ENCODE measurements around the gene ACTL10.
"Not testable (repeated sequence)": the region's sequence is repeated elsewhere in the genome, so short reads cannot be mapped to it uniquely, and the experiment has no call there.

The ACTL10 gene

GRCh38 chr20:33686100-33686983 is 19.6 kb downstream of the ACTL10 start, which contains the start of gene E2F1:
Gene E2F1, minus strand, starts transcription at chr20:33686385. Its CDS starts 121 bp downstream, at chr20:33686264.
- in situ Hi-C loops (cut with MboI; ENCODE audit: low pct_unique_long_range_greater_than_20kb, low sequenced_read_pairs) = no loop called here
- DNase-seq = peak; percentile 88

- no peak for DNase-seq
- in situ Hi-C loops (cut with MboI; ENCODE audit: low pct_unique_long_range_greater_than_20kb, low sequenced_read_pairs) = no loop called here
Measured at GRCh38 chr20:33686984-33687366, 20.2 kb downstream of the ACTL10 start.

GRCh38 chr20:33687370-33687915 is 20.7 kb downstream of the ACTL10 start:
- peak; percentile 89 for DNase-seq
- in situ Hi-C loops (cut with MboI; ENCODE audit: low pct_unique_long_range_greater_than_20kb, low sequenced_read_pairs) = no loop called here

GRCh38 chr20:33687993-33688937 is 21.5 kb downstream of the ACTL10 start:
- no peak for DNase-seq
- in situ Hi-C loops (cut with MboI; ENCODE audit: low pct_unique_long_range_greater_than_20kb, low sequenced_read_pairs) = no loop called here

- in situ Hi-C loops (cut with MboI; ENCODE audit: low pct_unique_long_range_greater_than_20kb, low sequenced_read_pairs) = no loop called here
- DNase-seq = no peak
Measured at GRCh38 chr20:33688938-33689424, 22.2 kb downstream of the ACTL10 start.

- no peak for DNase-seq
- in situ Hi-C loops (cut with MboI; ENCODE audit: low pct_unique_long_range_greater_than_20kb, low sequenced_read_pairs) = no loop called here
Measured at GRCh38 chr20:33689493-33689892, 22.8 kb downstream of the ACTL10 start.

- in situ Hi-C loops (cut with MboI; ENCODE audit: low pct_unique_long_range_greater_than_20kb, low sequenced_read_pairs) = no loop called here
- DNase-seq = peak; percentile 83
Measured at GRCh38 chr20:33689973-33690372, 23.2 kb downstream of the ACTL10 start.

GRCh38 chr20:33693289-33693688 is 26.5 kb downstream of the ACTL10 start:
- in situ Hi-C loops (cut with MboI; ENCODE audit: low pct_unique_long_range_greater_than_20kb, low sequenced_read_pairs) = no loop called here
- DNase-seq = no peak

- in situ Hi-C loops (cut with MboI; ENCODE audit: low pct_unique_long_range_greater_than_20kb, low sequenced_read_pairs) = no loop called here
- DNase-seq = no peak
Measured at GRCh38 chr20:33693741-33694638, 27.2 kb downstream of the ACTL10 start.

- in situ Hi-C loops (cut with MboI; ENCODE audit: low pct_unique_long_range_greater_than_20kb, low sequenced_read_pairs) = no loop called here
- DNase-seq = no peak
Measured at GRCh38 chr20:33694639-33695012, 27.9 kb downstream of the ACTL10 start.

GRCh38 chr20:33696448-33696847 is 29.7 kb downstream of the ACTL10 start:
- in situ Hi-C loops (cut with MboI; ENCODE audit: low pct_unique_long_range_greater_than_20kb, low sequenced_read_pairs) = no loop called here
- no peak for DNase-seq

GRCh38 chr20:33697129-33697528 is 30.4 kb downstream of the ACTL10 start:
- in situ Hi-C loops (cut with MboI; ENCODE audit: low pct_unique_long_range_greater_than_20kb, low sequenced_read_pairs) = no loop called here
- DNase-seq = no peak

GRCh38 chr20:33698966-33699365 is 32.2 kb downstream of the ACTL10 start:
- DNase-seq; in situ Hi-C loops (cut with MboI; ENCODE audit: low pct_unique_long_range_greater_than_20kb, low sequenced_read_pairs): not testable (repeated sequence)

- DNase-seq; in situ Hi-C loops (cut with MboI; ENCODE audit: low pct_unique_long_range_greater_than_20kb, low sequenced_read_pairs): not testable (repeated sequence)
Measured at GRCh38 chr20:33700696-33701441, 34.1 kb downstream of the ACTL10 start.

GRCh38 chr20:33701629-33702450 is 35.1 kb downstream of the ACTL10 start:
- DNase-seq = no peak
- in situ Hi-C loops (cut with MboI; ENCODE audit: low pct_unique_long_range_greater_than_20kb, low sequenced_read_pairs) = no loop called here

- in situ Hi-C loops (cut with MboI; ENCODE audit: low pct_unique_long_range_greater_than_20kb, low sequenced_read_pairs) = no loop called here
- no peak for DNase-seq
Measured at GRCh38 chr20:33702861-33703260, 36.1 kb downstream of the ACTL10 start.

- in situ Hi-C loops (cut with MboI; ENCODE audit: low pct_unique_long_range_greater_than_20kb, low sequenced_read_pairs) = no loop called here
- no peak for DNase-seq
Measured at GRCh38 chr20:33703498-33704137, 36.9 kb downstream of the ACTL10 start.
